Mesenchymal stem cell (in vitro differentiated cells and primary cell): ENCODE data around the gene MICAL3.
A peak's percentile ranks its signal among the peaks of the same experiment; 100 is the strongest.

Source experiments
- DNase-seq: peaks from one replicate; pipeline ENCODE4 v3.0.0-alpha.2; 2013
- H2AFZ ChIP-seq: one replicate; pipeline ENCODE4 v1.6.1; 2013; ENCODE audit warnings: low read depth, mild to moderate bottlenecking, control low read depth, inconsistent platforms, low read length, moderate library complexity
- H2AK5ac ChIP-seq: 2 replicates; pipeline ENCODE4 v1.6.1; 2013; ENCODE audit warnings: low read length, moderate library complexity, mild to moderate bottlenecking, inconsistent platforms; ENCODE audit not compliant: severe bottlenecking
- H2BK120ac ChIP-seq: one replicate; pipeline ENCODE4 v1.6.1; 2013; ENCODE audit warnings: low read depth, mild to moderate bottlenecking, inconsistent platforms, low read length, moderate library complexity
- H2BK12ac ChIP-seq, 2 experiments: one replicate each; pipeline ENCODE4 v1.6.1; 2013; ENCODE audit warnings: inconsistent platforms in 2 of 2, low read length in 2 of 2, mild to moderate bottlenecking in 2 of 2, moderate library complexity in 2 of 2, control low read depth in 1 of 2
- H2BK15ac ChIP-seq: one replicate; pipeline ENCODE4 v1.6.1; 2013; ENCODE audit warnings: mild to moderate bottlenecking, low read depth, inconsistent platforms; ENCODE audit not compliant: poor library complexity, severe bottlenecking
- H2BK5ac ChIP-seq: 2 replicates; pipeline ENCODE4 v1.6.1; 2013; ENCODE audit warnings: low read depth, mild to moderate bottlenecking, low read length, control low read depth, inconsistent platforms; ENCODE audit not compliant: poor library complexity, severe bottlenecking
- H3K14ac ChIP-seq, 2 experiments: one replicate each; pipeline ENCODE4 v1.6.1; 2013; ENCODE audit warnings: inconsistent platforms in 2 of 2, low read length in 2 of 2, control low read depth in 1 of 2, mild to moderate bottlenecking in 1 of 2, moderate library complexity in 1 of 2
- H3K18ac ChIP-seq, 2 experiments: one replicate each; pipeline ENCODE4 v1.6.1; 2013; ENCODE audit warnings: inconsistent platforms in 2 of 2, low read length in 2 of 2, control low read depth in 1 of 2, low read depth in 1 of 2, mild to moderate bottlenecking in 1 of 2
- H3K23ac ChIP-seq, 2 experiments: one replicate each; pipeline ENCODE4 v1.6.1; 2013; ENCODE audit warnings: inconsistent platforms in 2 of 2, low read length in 2 of 2, mild to moderate bottlenecking in 2 of 2, moderate library complexity in 2 of 2, control low read depth in 1 of 2
- H3K27ac ChIP-seq: 2 replicates; pipeline ENCODE4 v1.5.1; 2013; ENCODE audit warnings: mild to moderate bottlenecking, moderate library complexity, low read length, control low read depth, inconsistent platforms; ENCODE audit not compliant: poor library complexity, severe bottlenecking
- H3K27me3 ChIP-seq, 2 experiments: 2 replicates each; pipeline versions ENCODE4 v1.6.1 to v1.7.0; 2013; ENCODE audit warnings: low read length in 2 of 2, mild to moderate bottlenecking in 2 of 2, moderate library complexity in 2 of 2, control low read depth in 1 of 2, inconsistent platforms in 1 of 2; ENCODE audit not compliant: control insufficient read depth in 1 of 2, insufficient read depth in 1 of 2
- H3K36me3 ChIP-seq, 2 experiments: 2 replicates each; pipeline versions ENCODE4 v1.6.1 to v1.7.0; 2013; ENCODE audit warnings: low read length in 2 of 2, control low read depth in 1 of 2, inconsistent platforms in 1 of 2, low read depth in 1 of 2, mild to moderate bottlenecking in 1 of 2; ENCODE audit not compliant: insufficient read depth in 2 of 2, control insufficient read depth in 1 of 2
- H3K4ac ChIP-seq, 2 experiments: one replicate each; pipeline ENCODE4 v1.6.1; 2013; ENCODE audit warnings: inconsistent platforms in 2 of 2, low read length in 2 of 2, mild to moderate bottlenecking in 2 of 2, moderate library complexity in 2 of 2, control low read depth in 1 of 2, low read depth in 1 of 2
- H3K4me1 ChIP-seq: 2 replicates; pipeline ENCODE4 v1.6.1; 2013; ENCODE audit warnings: low read depth, low read length, control low read depth; ENCODE audit not compliant: control insufficient read depth, insufficient read depth
- H3K4me2 ChIP-seq: 2 replicates; pipeline ENCODE4 v1.6.1; 2013; ENCODE audit warnings: low read length, mild to moderate bottlenecking, inconsistent platforms; ENCODE audit not compliant: poor library complexity, severe bottlenecking
- H3K4me3 ChIP-seq, 2 experiments: 2 replicates each; pipeline versions ENCODE4 v1.5.1 to v1.7.0; 2013; ENCODE audit warnings: low read length in 2 of 2, mild to moderate bottlenecking in 2 of 2, control low read depth in 1 of 2, low read depth in 1 of 2; ENCODE audit not compliant: insufficient read depth in 1 of 2
- H3K79me1 ChIP-seq: replicated peaks from 2 replicates; pipeline ENCODE4 v1.6.1; 2013; ENCODE audit warnings: mild to moderate bottlenecking, control low read depth, low read length, inconsistent platforms; ENCODE audit not compliant: poor library complexity, severe bottlenecking
- H3K9ac ChIP-seq: 2 replicates; pipeline ENCODE4 v1.7.0; 2013; ENCODE audit warnings: mild to moderate bottlenecking, low read length, moderate library complexity
- H3K9me3 ChIP-seq: 2 replicates; pipeline ENCODE4 v1.7.0; 2013; ENCODE audit warnings: mild to moderate bottlenecking, low read length; ENCODE audit not compliant: control insufficient read depth
- H4K8ac ChIP-seq: one replicate; pipeline ENCODE4 v1.6.1; 2013; ENCODE audit warnings: inconsistent platforms, mild to moderate bottlenecking, low read length, moderate library complexity
- H4K91ac ChIP-seq: one replicate; pipeline ENCODE4 v1.6.1; 2013; ENCODE audit warnings: mild to moderate bottlenecking, low read length, inconsistent platforms
- WGBS: methylation state at CpG from one replicate; pipeline ENCODE4 v1.1.7; 2013; ENCODE audit warnings: mixed read lengths; 5-methylcytosine and 5-hydroxymethylcytosine counted together

Gene MICAL3

GRCh38 chr22:18024956-18025720, 777 bp upstream of the MICAL3 start:
- Histone ChIP-seq H3K14ac (no peak overlapping the region), H2AFZ (no peak overlapping the region), H4K8ac (no peak overlapping the region), H3K4me1 (peaks cover 17% of the 10 kb centered on the region), H2BK15ac (no peak overlapping the region), H2BK120ac (no peak overlapping the region), H3K4me3 (peak overlapping the region in 1 of 2 experiments; percentile 92), H3K23ac (peak overlapping the region in 1 of 2 experiments; percentile 14), H3K27me3 (no peaks in the 10 kb centered on the region), H3K27ac (peak overlapping the region; percentile 64), H2AK5ac (peak overlapping the region; percentile 23), H3K9me3 (no peaks in the 10 kb centered on the region), H3K9ac (peak overlapping the region; percentile 79), H4K91ac (no peak overlapping the region), H2BK12ac (no peak overlapping the region), H2BK5ac (no peak overlapping the region), H3K36me3 (no peaks in the 10 kb centered on the region), H3K4me2 (peak overlapping the region; percentile 70), H3K18ac (no peak overlapping the region), H3K79me1 (peaks cover 9% of the 10 kb centered on the region), H3K4ac (no peak overlapping the region)
- 75% methylated on average over 21 of the region's 21 CpGs for WGBS
- no peak for DNase-seq

GRCh38 chr22:18023509-18024275, 669 bp downstream of the MICAL3 start:
- Histone ChIP-seq H2BK12ac (no peak overlapping the region), H2BK15ac (peak overlapping the region; percentile 19), H2AK5ac (no peak overlapping the region), H3K18ac (peak overlapping the region; percentile 17 to 76), H3K9ac (peak overlapping the region; percentile 79), H2BK120ac (no peak overlapping the region), H3K4ac (peak overlapping the region in 1 of 2 experiments; percentile 30), H3K79me1 (peaks cover 9% of the 10 kb centered on the region), H3K14ac (peak overlapping the region in 1 of 2 experiments; percentile 14), H3K4me3 (peak overlapping the region; percentile 85 to 92), H3K27ac (peak overlapping the region; percentile 68), H4K91ac (no peak overlapping the region), H2BK5ac (no peak overlapping the region), H3K9me3 (no peaks in the 10 kb centered on the region), H3K36me3 (no peaks in the 10 kb centered on the region), H3K23ac (peak overlapping the region in 1 of 2 experiments; percentile 5), H3K27me3 (no peaks in the 10 kb centered on the region), H3K4me1 (peaks cover 17% of the 10 kb centered on the region), H2AFZ (peak overlapping the region; percentile 47), H4K8ac (no peak overlapping the region), H3K4me2 (peak overlapping the region; percentile 70)
- DNase-seq: peak; percentile 83
- 1% methylated on average over 40 of the region's 47 CpGs for WGBS

- Histone ChIP-seq H3K14ac (no peak overlapping the region), H3K36me3 (no peaks in the 10 kb centered on the region), H3K4ac (peak overlapping the region in 1 of 2 experiments; percentile 58), H2AK5ac (peak overlapping the region; percentile 0), H2BK120ac (no peak overlapping the region), H3K4me2 (peak overlapping the region; percentile 70), H2BK12ac (no peak overlapping the region), H3K9ac (peak overlapping the region; percentile 79), H2BK15ac (no peak overlapping the region), H4K91ac (no peak overlapping the region), H3K27me3 (no peaks in the 10 kb centered on the region), H3K23ac (no peak overlapping the region), H3K27ac (peak overlapping the region; percentile 68), H3K18ac (peak overlapping the region in 1 of 2 experiments; percentile 34), H3K4me1 (peaks cover 17% of the 10 kb centered on the region), H3K9me3 (no peaks in the 10 kb centered on the region), H2AFZ (no peak overlapping the region), H3K4me3 (peak overlapping the region in 1 of 2 experiments; percentile 92), H4K8ac (no peak overlapping the region), H3K79me1 (peaks cover 9% of the 10 kb centered on the region), H2BK5ac (no peak overlapping the region)
- WGBS: 72% methylated on average over 3 of the region's 3 CpGs
- no peak for DNase-seq
These were observed 1.5 kb downstream of the MICAL3 start for GRCh38 chr22:18022876-18023275.

GRCh38 chr22:18021431-18021830, 2.9 kb downstream of the MICAL3 start:
- H3K79me1 ChIP-seq: peaks cover 9% of the 10 kb centered on the region
- no peak overlapping the region for H3K14ac ChIP-seq
- H2AFZ ChIP-seq: no peak overlapping the region
- DNase-seq: no peak
- peak overlapping the region; percentile 69 for H2AK5ac ChIP-seq
- no peaks in the 10 kb centered on the region for H3K9me3 ChIP-seq
- H3K4me1 ChIP-seq: peaks cover 17% of the 10 kb centered on the region
- no peak overlapping the region for H3K18ac ChIP-seq
- H3K27ac ChIP-seq: no peak overlapping the region
- no peak overlapping the region for H2BK12ac ChIP-seq
- no peak overlapping the region for H3K4ac ChIP-seq
- no peak overlapping the region for H4K8ac ChIP-seq
- no peak overlapping the region for H3K9ac ChIP-seq
- no peak overlapping the region for H3K4me2 ChIP-seq
- H3K36me3 ChIP-seq: no peaks in the 10 kb centered on the region
- H3K27me3 ChIP-seq: no peaks in the 10 kb centered on the region
- H3K23ac ChIP-seq: no peak overlapping the region
- H3K4me3 ChIP-seq: no peak overlapping the region
- no peak overlapping the region for H4K91ac ChIP-seq
- no peak overlapping the region for H2BK120ac ChIP-seq
- no peak overlapping the region for H2BK15ac ChIP-seq
- no peak overlapping the region for H2BK5ac ChIP-seq
- 90% methylated on average over 2 of the region's 2 CpGs for WGBS
